ENCODE measurements around the gene KANSL1. TPM values are rescaled to one million over a fixed set of nuclear protein-coding genes. Genes with fewer than 3 reads are reported as not detected.
A peak's percentile ranks its signal among the peaks of the same experiment; 100 is the strongest.

Gene KANSL1
- total and polyA plus RNA-seq, 10 of the 15 experiments (the other 5 are each of a cell fraction or from before 2014, with no cell fraction given), result 4.7 to 60.6 (median 28.0) TPM

GRCh38 chr17:46150216-46150963 lies 42.8 kb downstream of the KANSL1 start:
- Histone ChIP-seq H3K9me3 (replicated peaks; ENCODE audit: control insufficient read depth, insufficient read depth, low read length) (no peaks in the 10 kb centered on the region), H3K36me3 (ENCODE audit: control insufficient read depth in 2 of 2, insufficient read depth in 2 of 2, low read length in 1 of 2) (no peaks in the 10 kb centered on the region; a peak in 1 of 4 replicates), H3K4me2 (ENCODE audit: control insufficient read depth, insufficient read depth) (no peak overlapping the region), H3K27ac (ENCODE audit: control insufficient read depth, insufficient read depth) (0 out of 2 replicates have a peak overlapping the region, but pooled peaks have one; percentile 4), H3K79me2 (ENCODE audit: control insufficient read depth, insufficient read depth, low read length) (peaks cover 93% of the 10 kb centered on the region), H3K4me1 (ENCODE audit: control insufficient read depth, insufficient read depth, low read length) (peaks cover 77% of the 10 kb centered on the region), H4K20me1 (ENCODE audit: control insufficient read depth, insufficient read depth) (peaks cover 10% of the 10 kb centered on the region; the same call in 1 of the 2 replicates), H3K27me3 (replicated peaks in 1 of 2; ENCODE audit: control insufficient read depth in 2 of 2, insufficient read depth in 2 of 2, low read length in 1 of 2) (no peaks in the 10 kb centered on the region), H3K9ac (ENCODE audit: control insufficient read depth, insufficient read depth, low read length) (no peak overlapping the region), H2AFZ (ENCODE audit: control insufficient read depth, low read depth, low read length) (no peak overlapping the region), H3K4me3 (no peak overlapping the region)
- ATAC-seq (no peak), DNase-seq (ENCODE audit: low read depth, low spot score) (no peak), FAIRE-seq (no peak)
- in situ Hi-C loops (cut with MboI), result no loop called here
- 36% methylated on average over 2 of the region's 2 CpGs for WGBS (ENCODE audit: insufficient coverage, insufficient replicate concordance, low lambda C conversion rate, missing lambda C conversion rate)
- ChIA-PET SMC1A (ENCODE audit: uncharacterized antibody, unreplicated experiment) (interaction anchor here (1.2 to 18.2 kb wide), 5 partner anchors 13 to 39 kb away, joined by 3 to 478 read pairs (median 40); no protein-coding TSS in a partner anchor), POLR2A (interaction anchor here (0.6 to 4.0 kb wide), 8 partner anchors 8 to 62 kb away, joined by 3 to 17 read pairs (median 4); no protein-coding TSS in a partner anchor), CTCF (interaction anchor here (0.6 to 1.9 kb wide), 5 partner anchors 10 to 106 kb away, joined by 3 to 8 read pairs (median 4); no protein-coding TSS in a partner anchor), RAD21 (ENCODE audit: unreplicated experiment) (interaction anchor here (1.3 to 11.0 kb wide), 4 partner anchors 6 to 106 kb away, joined by 3 to 130 read pairs (median 54); no protein-coding TSS in a partner anchor)
- TSS peak; percentile 8 for BruUV-seq (replicated peaks)
- intact Hi-C loops (cut with micrococcal nuclease; ENCODE audit: unreplicated experiment), result no loop called here
- TF ChIP-seq E2F8 (IDR thresholded peaks at IDR 0.05; ENCODE audit: low read depth, partially characterized antibody) (no peak), STAT1 (conservative IDR thresholded peaks at IDR 0.05) (no peak), TBL1XR1 (IDR thresholded peaks at IDR 0.05; ENCODE audit: low read depth, low read length) (no peak), WRNIP1 (IDR thresholded peaks at IDR 0.05; ENCODE audit: borderline replicate concordance, low read depth, low read length) (no peak), BMI1 (IDR thresholded peaks at IDR 0.05; ENCODE audit: borderline replicate concordance) (no peak), RAD21 (IDR thresholded peaks at IDR 0.05; ENCODE audit: insufficient read depth, low read depth, low read length) (no peak), NBN (IDR thresholded peaks at IDR 0.05) (no peak), RELA (IDR thresholded peaks at IDR 0.05; ENCODE audit: borderline replicate concordance, partially characterized antibody) (no peak), MAX (IDR thresholded peaks at IDR 0.05; ENCODE audit: low read depth, low read length) (no peak), MLLT1 (IDR thresholded peaks at IDR 0.05) (no peak), SMAD5 (IDR thresholded peaks at IDR 0.05; ENCODE audit: low read depth) (no peak), SUZ12 (IDR thresholded peaks at IDR 0.05; ENCODE audit: unreplicated experiment) (no peak), ZSCAN29 (IDR thresholded peaks at IDR 0.05) (no peak), POLR2A (IDR thresholded peaks at IDR 0.05; ENCODE audit: low read depth, low read length) (no peak), MTA3 (IDR thresholded peaks at IDR 0.05; ENCODE audit: borderline replicate concordance, low read length) (no peak), E2F4 (IDR thresholded peaks at IDR 0.05; ENCODE audit: low read depth, low read length) (no peak), RCOR1 (conservative IDR thresholded peaks at IDR 0.05; ENCODE audit: low read depth, low read length) (no peak), ZNF622 (IDR thresholded peaks at IDR 0.05) (no peak)
